Measurements from ENCODE around the gene GFOD2.

The GFOD2 gene

DNA sequence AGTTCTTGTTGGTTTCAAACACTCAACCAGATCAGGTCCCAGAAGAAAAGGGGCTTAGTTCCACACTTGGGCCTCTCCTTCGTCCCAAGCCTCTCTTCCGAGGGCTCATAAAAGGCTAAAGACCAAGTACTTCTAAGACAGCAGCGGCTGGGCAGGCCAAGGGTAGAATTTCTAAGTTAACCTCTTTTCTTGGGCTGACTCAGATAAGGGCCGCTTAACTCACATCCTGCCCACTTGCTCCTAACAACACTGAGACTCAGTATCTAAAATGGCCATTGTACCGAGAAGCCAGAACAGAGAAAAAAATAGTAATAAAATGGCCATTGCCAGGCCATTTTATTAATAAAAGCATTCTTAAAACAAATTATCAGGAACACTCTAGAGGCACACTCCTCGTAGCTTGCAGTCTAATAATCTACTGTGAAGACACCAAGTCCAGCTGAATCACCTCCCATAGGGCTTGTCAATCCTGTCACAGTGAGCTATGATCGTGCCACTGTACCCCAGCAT, 45.1 kb upstream of the GFOD2 start:
- no peaks in the 10 kb centered on the region for H4K20me1 ChIP-seq (ENCODE audit: insufficient read depth, low read length, poor library complexity, severe bottlenecking)
- H3K4me3 ChIP-seq (ENCODE audit: low read length, poor library complexity, severe bottlenecking): no peak overlapping the region
- no peak overlapping the region for H2AFZ ChIP-seq (ENCODE audit: low read length)
- H3K9ac ChIP-seq (ENCODE audit: low read depth, low read length, poor library complexity, severe bottlenecking): no peak overlapping the region
- H3K4me1 ChIP-seq (ENCODE audit: insufficient read depth, low read length, poor library complexity, severe bottlenecking): no peaks in the 10 kb centered on the region
- no peaks in the 10 kb centered on the region for H3K9me2 ChIP-seq (replicated peaks; ENCODE audit: low read depth, low read length)
- peaks cover 18% of the 10 kb centered on the region; the same call in 1 of the 2 replicates for H3K79me2 ChIP-seq (ENCODE audit: insufficient read depth, low read length)
- H3K36me3 ChIP-seq (ENCODE audit: insufficient read depth, low read length): peaks cover 35% of the 10 kb centered on the region; the same call in 1 of the 2 replicates
- H3K4me2 ChIP-seq (ENCODE audit: low read depth, low read length, poor library complexity, severe bottlenecking): no peak overlapping the region
- TF ChIP-seq, protein P1, sequence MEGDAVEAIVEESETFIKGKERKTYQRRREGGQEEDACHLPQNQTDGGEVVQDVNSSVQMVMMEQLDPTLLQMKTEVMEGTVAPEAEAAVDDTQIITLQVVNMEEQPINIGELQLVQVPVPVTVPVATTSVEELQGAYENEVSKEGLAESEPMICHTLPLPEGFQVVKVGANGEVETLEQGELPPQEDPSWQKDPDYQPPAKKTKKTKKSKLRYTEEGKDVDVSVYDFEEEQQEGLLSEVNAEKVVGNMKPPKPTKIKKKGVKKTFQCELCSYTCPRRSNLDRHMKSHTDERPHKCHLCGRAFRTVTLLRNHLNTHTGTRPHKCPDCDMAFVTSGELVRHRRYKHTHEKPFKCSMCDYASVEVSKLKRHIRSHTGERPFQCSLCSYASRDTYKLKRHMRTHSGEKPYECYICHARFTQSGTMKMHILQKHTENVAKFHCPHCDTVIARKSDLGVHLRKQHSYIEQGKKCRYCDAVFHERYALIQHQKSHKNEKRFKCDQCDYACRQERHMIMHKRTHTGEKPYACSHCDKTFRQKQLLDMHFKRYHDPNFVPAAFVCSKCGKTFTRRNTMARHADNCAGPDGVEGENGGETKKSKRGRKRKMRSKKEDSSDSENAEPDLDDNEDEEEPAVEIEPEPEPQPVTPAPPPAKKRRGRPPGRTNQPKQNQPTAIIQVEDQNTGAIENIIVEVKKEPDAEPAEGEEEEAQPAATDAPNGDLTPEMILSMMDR (conservative IDR thresholded peaks at IDR 0.05; ENCODE audit: low read length): no peak
- TF ChIP-seq EZH2phosphoT487 (IDR thresholded peaks at IDR 0.05; ENCODE audit: borderline replicate concordance): no peak
- H3F3A ChIP-seq (ENCODE audit: low read depth): no peaks in the 10 kb centered on the region
- no peaks in the 10 kb centered on the region for H3K9me3 ChIP-seq (ENCODE audit: insufficient read depth, low read depth, low read length)
- H3K27me3 ChIP-seq (ENCODE audit: insufficient read depth, low read length, poor library complexity, severe bottlenecking): no peaks in the 10 kb centered on the region

- H3K36me3 ChIP-seq (ENCODE audit: insufficient read depth, low read length): peaks cover 30% of the 10 kb centered on the region; the same call in 1 of the 2 replicates
- H3K4me3 ChIP-seq (ENCODE audit: low read length, poor library complexity, severe bottlenecking): no peak overlapping the region
- H2AFZ ChIP-seq (ENCODE audit: low read length): no peak overlapping the region
- H3K4me2 ChIP-seq (ENCODE audit: low read depth, low read length, poor library complexity, severe bottlenecking): no peak overlapping the region
- H4K20me1 ChIP-seq (ENCODE audit: insufficient read depth, low read length, poor library complexity, severe bottlenecking): no peaks in the 10 kb centered on the region
- H3K4me1 ChIP-seq (ENCODE audit: insufficient read depth, low read length, poor library complexity, severe bottlenecking): no peaks in the 10 kb centered on the region
- no peak overlapping the region for H3K9ac ChIP-seq (ENCODE audit: low read depth, low read length, poor library complexity, severe bottlenecking)
- no peaks in the 10 kb centered on the region for H3K9me3 ChIP-seq (ENCODE audit: insufficient read depth, low read depth, low read length)
- H3K79me2 ChIP-seq (ENCODE audit: insufficient read depth, low read length): peaks cover 18% of the 10 kb centered on the region; the same call in 1 of the 2 replicates
- no peak for TF ChIP-seq EZH2phosphoT487 (IDR thresholded peaks at IDR 0.05; ENCODE audit: borderline replicate concordance)
- TF ChIP-seq, protein P1 (conservative IDR thresholded peaks at IDR 0.05; ENCODE audit: low read length): no peak
- H3F3A ChIP-seq (ENCODE audit: low read depth): no peaks in the 10 kb centered on the region
- H3K27me3 ChIP-seq (ENCODE audit: insufficient read depth, low read length, poor library complexity, severe bottlenecking): no peaks in the 10 kb centered on the region
- H3K9me2 ChIP-seq (replicated peaks; ENCODE audit: low read depth, low read length): no peaks in the 10 kb centered on the region
These were observed 44.0 kb upstream of the GFOD2 start for GRCh38 chr16:67763066-67763465.

GRCh38 chr16:67762385-67762784, 43.3 kb upstream of the GFOD2 start:
- no peaks in the 10 kb centered on the region for H4K20me1 ChIP-seq (ENCODE audit: insufficient read depth, low read length, poor library complexity, severe bottlenecking)
- H3K4me3 ChIP-seq (ENCODE audit: low read length, poor library complexity, severe bottlenecking): no peak overlapping the region
- H3K27me3 ChIP-seq (ENCODE audit: insufficient read depth, low read length, poor library complexity, severe bottlenecking): no peaks in the 10 kb centered on the region
- H3K9ac ChIP-seq (ENCODE audit: low read depth, low read length, poor library complexity, severe bottlenecking): no peak overlapping the region
- TF ChIP-seq, protein P1 (conservative IDR thresholded peaks at IDR 0.05; ENCODE audit: low read length): no peak
- TF ChIP-seq EZH2phosphoT487 (IDR thresholded peaks at IDR 0.05; ENCODE audit: borderline replicate concordance): no peak
- H3K4me1 ChIP-seq (ENCODE audit: insufficient read depth, low read length, poor library complexity, severe bottlenecking): no peaks in the 10 kb centered on the region
- H3K9me2 ChIP-seq (replicated peaks; ENCODE audit: low read depth, low read length): no peaks in the 10 kb centered on the region
- peaks cover 18% of the 10 kb centered on the region; the same call in 1 of the 2 replicates for H3K79me2 ChIP-seq (ENCODE audit: insufficient read depth, low read length)
- no peak overlapping the region for H3K4me2 ChIP-seq (ENCODE audit: low read depth, low read length, poor library complexity, severe bottlenecking)
- peaks cover 30% of the 10 kb centered on the region; the same call in 1 of the 2 replicates for H3K36me3 ChIP-seq (ENCODE audit: insufficient read depth, low read length)
- H2AFZ ChIP-seq (ENCODE audit: low read length): no peak overlapping the region
- no peaks in the 10 kb centered on the region for H3F3A ChIP-seq (ENCODE audit: low read depth)
- H3K9me3 ChIP-seq (ENCODE audit: insufficient read depth, low read depth, low read length): no peaks in the 10 kb centered on the region

Data from Loucy (cell line).